ENCODE data around the gene CANT1.
"Not testable (repeated sequence)": the region's sequence is repeated elsewhere in the genome, so short reads cannot be mapped to it uniquely, and the experiment has no call there.

CANT1 gene

DNA sequence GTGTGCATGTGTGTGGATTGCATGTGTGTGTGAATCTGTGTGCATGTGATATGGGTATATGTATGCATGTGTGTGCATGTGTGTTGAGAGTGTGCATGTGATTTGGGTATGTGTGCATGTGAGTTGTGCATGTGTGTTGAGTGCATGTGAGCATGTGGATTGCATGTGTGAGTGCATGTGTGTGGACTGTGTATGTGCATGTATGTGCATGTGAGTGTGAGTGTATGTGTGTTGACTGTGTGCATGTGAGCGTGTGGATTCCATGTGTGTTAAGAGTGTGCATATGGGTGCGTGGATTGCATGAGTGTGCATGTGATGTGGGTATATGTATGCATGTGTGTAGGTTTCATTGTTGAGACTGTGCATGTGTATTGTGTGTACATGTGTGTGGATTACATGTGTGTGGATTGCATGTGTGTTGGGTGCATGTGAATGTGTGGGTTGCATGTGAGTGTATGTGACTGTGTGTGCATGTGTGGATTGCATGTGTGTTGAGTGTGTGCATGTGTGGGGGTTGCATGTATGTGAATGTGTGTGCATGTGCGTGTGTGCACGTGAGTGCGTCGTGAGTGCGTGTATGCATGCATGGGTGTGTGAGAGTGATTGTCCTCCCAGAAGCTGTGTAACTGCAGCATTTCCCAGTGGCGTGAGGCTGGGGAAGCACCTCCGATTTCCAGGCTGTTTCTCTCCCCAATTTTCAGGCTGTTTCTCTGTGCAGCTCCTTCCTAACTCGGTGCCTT, 33.8 kb upstream of the CANT1 start:
- DNase-seq (ENCODE audit: low read depth, low spot score): no peak

DNA sequence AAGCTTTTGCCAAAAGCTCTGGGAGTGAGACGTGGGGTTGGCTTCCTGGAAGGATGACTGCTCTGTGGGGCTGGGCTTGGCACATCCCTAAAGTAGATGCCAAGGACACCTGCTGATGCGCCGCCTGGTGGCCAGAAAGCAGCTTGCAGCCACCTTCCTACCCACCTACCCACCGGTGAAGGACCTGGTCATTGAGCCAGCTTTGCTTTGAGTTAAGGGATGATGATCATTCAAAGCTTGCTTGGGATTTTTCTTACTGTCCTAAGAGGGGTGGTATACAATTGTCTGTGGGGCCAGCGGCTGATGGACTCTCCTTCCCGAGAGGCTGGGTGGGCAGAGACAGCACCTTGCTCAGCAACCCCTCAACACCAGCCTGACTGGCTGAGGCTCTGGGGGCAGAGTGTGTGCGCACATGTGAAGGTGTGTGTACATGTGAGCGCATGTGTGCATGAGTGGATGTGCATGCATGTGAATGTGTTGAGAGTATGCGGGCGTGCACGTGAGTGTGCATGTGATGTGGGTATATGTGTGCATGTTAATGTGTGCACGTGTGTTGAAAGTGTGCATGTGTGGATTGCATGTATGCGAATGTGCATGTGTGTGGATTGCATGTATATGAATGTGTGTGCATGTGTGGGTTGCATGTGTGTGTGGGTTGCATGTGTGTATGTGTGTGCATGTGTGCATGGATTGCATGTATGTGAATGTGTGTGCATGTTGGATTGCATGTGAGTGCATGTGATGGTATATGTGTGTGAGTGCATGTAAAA, 33.0 kb upstream of the CANT1 start:
- DNase-seq (ENCODE audit: low read depth, low spot score): no peak

DNA sequence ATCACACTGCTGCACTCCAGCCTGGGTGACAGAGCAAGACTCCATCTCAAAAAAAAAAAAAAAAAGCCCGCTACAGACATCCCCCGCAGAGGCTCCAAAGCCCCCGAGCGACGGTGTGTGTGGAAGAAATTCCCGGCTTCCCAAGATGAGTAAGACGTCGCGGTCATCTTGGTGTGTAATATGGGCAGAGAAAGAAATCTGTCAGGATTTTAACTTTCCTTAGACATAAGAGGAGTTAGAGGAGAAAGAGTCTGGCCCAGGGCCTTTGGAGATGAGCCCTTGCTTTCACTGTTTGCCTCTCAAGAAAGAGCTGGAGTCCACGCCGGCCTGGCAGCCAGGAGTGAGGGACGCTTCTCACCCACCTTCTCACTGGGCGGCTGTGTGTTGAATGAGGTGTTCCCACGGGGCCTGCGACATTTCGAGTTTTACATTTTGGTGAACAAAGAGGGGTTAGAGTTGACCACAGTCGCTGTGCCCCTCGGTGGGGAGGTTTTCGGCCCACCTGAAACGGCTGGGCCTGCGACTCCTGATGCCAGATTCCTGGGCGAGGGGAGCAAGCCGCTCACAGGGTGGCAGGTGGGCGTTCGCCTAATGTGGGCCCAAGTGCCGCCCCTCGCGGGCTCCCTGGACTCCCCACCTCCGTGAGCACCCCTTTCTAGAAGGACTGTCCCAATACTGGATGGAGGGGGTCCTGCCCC, 32.3 kb upstream of the CANT1 start:
- DNase-seq (ENCODE audit: low read depth, low spot score): no peak

DNA sequence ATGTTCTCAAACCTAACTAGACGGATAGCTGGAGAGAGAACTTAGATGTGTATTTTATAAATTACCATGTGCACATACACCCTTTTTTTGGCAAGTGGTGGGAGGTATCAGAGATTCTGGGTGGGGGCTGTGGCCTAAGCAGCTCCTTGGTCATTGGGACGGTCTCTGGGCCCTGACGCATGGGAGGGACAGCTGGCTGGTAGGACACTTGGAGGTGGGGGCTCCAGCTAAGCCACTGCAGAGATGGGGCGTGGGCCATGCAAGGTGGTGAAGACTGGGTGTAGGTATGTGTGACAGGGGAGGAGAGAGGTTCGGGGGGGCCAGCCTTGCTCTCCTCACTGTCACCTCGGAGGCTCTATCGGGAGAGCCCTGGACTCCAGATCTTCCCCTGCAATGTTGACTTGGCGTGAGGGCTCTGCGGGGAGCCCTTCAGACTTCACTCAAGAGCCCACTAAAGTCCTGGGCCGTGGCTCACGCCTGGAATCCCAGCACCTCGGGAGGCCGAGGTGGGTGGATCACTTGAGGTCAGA, 31.5 kb upstream of the CANT1 start:
- DNase-seq (ENCODE audit: low read depth, low spot score): no peak

DNA sequence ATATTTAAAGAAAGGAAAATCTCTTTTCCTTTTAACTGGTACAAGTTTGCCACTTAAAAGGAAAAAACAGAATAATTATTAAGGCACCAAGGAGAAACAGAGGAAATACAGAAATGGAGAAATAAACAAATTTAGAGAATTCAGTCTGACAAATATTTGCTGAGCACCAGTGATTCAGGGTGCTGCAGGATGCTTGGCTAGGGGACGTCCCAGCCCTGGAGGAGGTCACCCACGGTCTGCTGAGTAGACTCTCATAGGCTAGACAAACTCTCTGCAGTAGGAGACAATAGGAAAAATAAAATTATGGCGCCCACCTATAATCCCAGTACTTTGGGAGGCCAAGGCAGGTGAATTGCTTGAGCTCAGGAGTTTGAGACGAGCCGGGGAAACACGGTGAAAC, 30.3 kb upstream of the CANT1 start:
- no peak for DNase-seq (ENCODE audit: low read depth, low spot score)

DNA sequence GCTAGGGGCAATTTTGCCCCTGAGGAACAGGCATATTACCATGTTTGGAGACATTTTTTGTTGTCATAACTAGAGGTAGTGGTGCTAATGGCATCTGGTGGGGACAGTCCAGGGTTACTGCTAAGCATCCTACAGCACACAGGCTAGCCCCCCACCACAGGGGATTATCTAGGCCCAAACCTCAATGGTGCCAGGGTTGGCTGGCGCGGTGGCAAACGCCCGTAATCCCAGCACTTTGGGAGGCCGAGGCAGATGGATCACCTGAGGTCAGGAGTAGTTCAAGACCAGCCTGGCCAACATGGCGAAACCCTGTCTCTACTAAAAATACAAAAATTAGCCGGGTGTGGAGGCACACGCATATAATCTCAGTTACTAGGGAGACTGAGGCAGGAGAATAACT, 29.6 kb upstream of the CANT1 start:
- no peak for DNase-seq (ENCODE audit: low read depth, low spot score)

DNA sequence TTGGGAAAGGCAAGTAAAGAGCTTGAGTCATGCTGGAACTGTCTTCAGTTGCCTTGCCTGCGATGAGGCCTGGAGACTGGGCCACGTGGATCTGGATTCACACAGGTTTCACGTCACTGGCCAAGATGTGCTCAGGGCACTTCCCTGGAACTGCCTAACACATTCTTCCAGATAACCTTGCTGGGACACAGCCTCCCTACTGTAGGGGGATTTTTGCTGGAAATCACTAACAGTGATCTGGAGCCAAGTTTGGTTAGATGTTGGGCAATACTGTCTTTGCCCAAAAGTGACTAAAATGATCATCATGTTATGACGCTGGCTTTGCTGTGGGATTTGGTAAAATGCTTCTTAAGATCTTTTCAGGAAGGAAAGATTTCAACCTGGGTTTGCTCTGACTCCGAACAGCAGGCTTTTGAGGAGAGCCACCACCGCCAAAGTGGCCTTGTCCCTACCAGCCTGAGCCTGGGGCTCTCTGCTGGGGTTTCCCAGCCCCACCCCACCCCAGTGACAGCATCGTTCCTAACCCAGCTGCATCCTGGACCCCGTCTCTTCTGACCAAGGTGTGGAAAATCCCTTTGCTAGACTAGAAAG, 29.1 kb upstream of the CANT1 start:
- DNase-seq (ENCODE audit: low read depth, low spot score): no peak

DNA sequence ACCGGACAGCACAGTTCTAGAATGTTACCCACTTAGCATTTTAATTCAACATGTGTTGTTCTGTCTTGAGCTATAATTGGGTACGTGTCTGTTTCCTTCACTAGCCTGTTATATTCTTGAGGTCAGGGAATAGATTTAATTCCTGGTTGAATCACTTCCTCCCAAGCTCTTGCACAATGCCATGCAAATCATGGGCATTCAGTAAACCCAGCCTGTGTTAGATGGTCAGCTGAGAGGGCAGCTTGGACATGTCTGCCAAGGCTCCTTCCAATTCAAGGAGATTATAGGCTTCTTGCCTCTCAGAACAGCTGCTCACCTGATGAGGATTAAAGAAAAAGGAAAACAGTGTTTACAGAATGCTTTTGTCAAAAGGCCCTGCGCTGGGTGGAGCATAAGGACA, 27.0 kb upstream of the CANT1 start:
- no peak for DNase-seq (ENCODE audit: low read depth, low spot score)

DNA sequence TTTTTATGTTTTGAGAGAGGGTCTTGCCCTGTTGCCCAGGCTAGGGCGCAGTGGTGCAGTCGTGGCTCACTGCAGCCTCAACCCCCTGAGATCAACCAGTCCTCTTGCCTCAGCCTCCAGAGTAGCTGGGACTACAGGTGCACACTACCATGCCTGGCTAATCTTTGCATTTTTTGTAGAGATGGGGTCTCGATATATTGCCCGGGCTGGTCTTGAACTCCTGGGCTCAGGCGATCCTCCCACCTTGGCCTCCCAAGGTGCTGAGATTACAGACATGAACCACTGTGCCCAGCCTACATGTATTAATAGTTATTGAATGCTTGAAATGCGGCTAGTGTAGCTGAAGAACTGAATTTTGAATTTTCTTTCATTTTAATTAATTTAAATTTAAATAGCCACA, 26.6 kb upstream of the CANT1 start:
- DNase-seq (ENCODE audit: low read depth, low spot score): no peak

DNA sequence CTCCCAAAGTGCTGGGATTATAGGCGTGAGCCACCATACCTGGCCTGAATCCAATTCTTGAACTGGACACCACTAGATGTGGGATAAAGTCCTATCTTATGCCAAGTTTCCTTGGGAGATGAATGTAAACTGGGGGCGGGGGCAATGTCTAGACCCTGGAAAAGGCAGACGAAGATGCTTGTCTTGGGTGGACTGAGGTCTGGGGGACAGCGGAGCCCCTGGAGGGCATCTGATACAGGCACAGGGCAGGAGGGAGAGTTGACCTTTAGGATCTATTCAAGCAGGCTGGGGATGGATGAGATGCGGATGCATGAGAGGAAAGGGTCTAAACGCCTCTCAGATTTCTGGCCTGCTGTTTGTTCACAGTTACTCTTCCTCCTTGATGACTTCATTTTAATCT, 26.1 kb upstream of the CANT1 start:
- no peak for DNase-seq (ENCODE audit: low read depth, low spot score)

DNA sequence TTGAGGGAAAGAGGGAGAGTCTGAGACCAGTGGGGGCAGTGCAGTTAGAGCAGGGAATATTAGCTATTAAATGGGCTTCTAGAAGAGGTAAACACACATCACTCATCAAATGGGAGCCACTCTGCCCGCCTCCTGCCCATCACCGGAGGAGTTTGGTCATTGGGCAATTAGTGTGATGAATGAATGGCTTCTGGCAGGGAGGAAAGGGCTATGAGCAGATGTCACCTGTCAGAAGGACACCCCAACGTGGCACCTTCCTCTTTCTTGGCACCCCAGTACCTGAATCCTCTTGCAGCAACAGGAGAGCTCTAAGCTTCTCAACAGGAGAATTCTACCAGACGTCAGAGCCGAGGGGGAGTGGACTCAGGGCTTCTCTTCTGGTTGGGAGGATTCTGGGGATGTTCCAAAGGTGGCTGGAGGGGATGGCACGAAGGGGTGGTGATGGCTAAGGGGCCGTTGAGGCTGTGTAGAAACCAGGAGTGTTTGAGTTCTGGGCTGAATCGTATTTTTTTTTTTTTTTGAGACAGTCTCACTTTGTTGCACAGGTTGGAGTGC, 25.4 kb upstream of the CANT1 start:
- DNase-seq (ENCODE audit: low read depth, low spot score): no peak

DNA sequence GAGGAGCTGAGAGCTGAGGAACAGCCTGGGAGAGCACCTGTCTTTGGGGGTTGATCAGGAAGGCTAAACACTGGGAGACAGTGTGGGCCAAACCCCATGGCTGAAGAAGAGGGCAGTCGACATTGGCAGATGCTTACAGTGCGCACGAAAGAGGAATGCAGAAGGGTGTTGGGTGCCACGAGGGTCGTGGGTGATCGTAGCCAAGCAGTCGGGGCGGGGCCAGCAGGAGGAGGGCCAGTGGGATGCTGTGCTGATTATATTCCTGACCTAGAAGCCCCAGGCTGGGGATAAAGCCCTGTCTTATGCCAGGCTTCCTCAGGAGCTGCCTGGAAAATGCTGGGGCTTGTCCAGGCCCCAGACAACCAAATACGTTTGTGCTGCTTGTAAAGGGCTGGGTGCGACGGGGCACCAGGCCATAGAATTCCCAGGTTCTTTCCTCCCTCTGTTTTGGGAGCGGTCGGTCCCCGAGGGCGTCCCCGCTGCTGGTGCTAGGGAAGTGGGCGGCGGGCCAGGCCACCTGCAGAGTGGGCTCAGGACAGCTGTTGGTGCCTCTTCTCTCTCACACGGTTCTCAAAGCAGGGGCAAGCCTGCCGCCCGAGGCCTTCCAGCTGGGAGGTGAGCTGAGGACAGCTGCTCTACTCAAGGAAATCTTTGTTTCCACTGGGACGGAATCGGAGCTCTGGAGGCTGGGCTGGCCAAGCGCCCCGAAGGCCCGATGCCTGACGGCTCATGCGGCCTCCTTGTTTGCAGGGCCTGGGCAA, 24.4 kb upstream of the CANT1 start:
- peak; percentile 81 for DNase-seq (ENCODE audit: low read depth, low spot score)

DNA sequence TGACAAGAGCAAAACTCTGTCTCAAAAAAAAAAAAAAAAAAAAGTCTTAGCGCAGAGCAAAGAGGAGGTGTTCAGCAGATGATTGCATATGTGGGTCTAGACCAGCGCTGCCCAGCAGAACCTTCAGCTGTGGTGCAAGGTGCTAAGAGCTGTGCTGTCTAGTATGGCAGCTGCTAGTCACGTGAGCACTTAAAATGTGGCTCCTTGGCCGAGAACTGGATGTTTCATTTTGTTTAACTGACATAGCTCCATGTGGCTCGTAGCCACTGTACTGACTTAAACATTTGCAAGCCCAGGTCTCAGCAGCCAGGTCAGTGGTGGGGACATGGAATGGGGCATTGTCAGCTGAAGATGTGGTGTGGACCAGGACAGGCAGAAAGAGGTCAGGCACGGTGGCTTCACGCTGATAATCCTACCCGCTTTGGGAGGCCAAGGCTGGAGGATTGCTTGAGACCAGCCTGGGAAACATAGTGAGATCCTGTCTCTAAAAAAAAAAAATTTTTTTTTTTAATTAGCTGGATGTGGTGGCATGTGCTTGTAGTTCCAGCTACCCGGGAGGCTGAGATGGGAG, 23.6 kb upstream of the CANT1 start:
- DNase-seq (ENCODE audit: low read depth, low spot score): no peak

DNA sequence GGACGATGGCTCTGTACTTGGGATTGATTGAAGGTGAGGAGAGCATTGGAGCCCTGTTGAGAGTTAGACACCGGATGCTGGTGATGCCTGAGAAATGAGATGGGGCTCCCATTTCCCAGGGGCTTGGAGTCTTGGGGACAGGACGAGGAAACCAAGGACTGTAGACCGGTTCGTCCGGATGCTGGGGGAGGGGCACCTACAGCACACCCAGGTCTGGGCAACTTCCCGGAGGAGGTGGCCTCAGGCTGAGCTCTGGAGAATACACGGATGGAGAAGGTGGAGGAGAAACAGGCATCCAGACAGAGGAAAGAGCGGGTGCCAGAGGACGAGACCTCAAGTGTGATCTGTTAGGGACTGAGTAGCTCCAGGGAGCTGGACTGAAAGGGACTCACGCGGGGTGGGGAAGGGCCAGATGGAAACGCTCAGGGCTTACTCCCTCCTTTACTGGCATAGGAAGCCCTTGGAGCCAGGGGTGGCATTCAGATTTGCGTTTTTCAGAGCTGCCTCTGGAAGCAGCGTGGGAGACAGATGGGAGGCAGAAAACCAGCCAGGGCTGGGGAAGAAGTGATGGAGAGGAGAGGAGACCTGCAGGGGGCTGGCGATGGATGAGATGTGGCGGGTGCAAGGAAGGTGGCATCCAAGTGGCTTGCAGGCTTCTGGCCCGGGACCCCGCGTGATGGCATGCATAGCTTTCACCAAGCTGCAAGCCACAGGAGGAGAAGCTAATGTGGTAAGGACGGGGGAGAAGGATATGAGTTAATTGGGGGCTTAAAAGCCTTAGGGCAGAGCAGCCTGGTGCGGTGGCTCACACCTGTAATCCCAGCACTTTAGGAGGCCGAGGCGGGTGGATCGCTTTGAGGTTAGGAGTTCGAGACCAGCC, 22.7 kb upstream of the CANT1 start:
- no peak for DNase-seq (ENCODE audit: low read depth, low spot score)

DNA sequence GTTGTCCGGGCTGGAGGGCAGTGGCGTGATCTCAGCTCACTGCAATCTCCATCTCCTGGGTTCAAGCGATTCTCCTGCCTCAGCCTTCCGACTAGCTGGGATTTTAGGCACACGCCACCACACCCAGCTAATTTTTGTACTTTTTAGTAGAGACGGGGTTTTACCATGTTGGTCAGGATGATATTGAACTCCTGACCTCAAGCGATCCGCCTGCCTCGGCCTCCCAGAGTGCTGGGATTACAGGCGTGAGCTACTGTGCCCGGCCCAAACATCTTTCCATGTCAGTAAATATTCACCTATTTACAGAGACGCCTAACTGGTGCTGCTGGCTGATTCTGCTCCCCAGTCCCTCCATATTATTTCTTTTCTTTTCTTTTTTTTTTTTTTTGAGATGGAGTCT, 21.1 kb upstream of the CANT1 start:
- DNase-seq (ENCODE audit: low read depth, low spot score): not testable (repeated sequence)

DNA sequence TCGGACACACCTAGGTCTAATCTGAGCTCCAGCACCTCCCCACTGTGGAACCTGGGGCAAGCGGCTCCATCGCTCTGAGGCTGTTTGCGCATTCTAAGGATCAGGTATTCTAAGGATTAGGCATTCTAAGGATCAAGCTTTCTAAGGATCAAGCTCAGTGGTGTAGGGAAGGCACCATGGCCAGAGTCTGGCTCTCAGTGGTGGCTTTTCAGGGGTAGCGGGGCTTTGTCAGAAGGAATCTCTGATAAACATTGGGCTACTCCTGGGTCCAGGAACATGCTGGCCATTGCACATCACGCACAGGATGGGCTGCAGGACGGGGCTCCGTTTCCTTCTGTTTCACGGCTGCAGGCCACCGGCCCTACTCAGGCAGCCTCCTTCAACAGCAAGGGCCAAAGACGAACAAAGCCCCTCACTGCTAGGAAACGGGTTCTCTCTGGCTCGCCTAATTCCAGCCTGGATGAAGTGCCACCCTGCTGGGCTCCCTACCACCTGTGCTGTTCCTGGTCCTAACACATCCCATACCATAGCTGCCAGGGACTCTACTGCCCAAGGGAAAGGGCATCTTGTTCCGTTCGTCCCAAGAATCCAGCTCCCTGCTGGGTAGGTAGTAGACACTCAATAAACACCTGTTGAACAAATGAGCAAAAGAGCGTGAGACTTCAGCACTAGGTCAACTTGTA, 19.9 kb upstream of the CANT1 start:
- DNase-seq (ENCODE audit: low read depth, low spot score): no peak

DNA sequence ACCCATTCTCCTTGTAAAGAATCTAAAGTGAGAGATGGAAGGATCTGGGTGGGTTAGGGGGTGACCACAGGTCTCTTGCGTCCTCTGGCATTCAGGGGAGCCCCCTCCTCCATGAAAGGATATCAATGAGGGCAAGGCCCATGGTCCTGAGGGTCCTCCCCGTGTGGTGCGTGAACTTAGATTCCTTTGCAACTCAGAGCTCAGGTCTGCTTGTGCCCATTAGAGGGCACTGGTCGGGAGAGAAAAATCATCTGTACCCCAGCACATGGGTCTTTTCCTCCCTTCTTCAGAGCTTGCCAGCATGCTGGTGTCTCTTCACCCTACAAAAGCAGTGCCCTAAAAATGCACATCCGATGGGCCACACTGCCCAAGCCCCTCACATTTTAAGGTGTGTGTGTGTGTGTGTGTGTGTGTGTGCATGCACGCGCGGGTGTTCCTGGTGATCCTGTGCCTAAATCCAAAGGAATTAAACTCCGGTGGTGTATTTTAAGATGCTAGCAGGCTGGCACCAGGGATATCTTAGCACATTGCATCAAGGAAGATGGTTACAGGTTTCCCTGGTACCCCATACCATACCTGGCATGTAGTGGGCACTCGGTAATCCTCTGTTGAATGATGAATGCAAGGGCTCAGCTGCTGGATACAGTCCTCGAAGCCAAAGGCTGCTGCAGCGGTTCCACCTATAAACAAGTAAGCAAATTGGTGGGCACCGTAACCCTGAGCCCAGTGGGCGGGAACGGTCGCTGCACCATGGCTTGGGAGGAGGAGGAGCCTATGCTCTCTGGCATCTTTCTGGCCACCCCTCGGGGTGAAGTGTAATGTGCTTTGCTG, 19.1 kb upstream of the CANT1 start:
- no peak for DNase-seq (ENCODE audit: low read depth, low spot score)

DNA sequence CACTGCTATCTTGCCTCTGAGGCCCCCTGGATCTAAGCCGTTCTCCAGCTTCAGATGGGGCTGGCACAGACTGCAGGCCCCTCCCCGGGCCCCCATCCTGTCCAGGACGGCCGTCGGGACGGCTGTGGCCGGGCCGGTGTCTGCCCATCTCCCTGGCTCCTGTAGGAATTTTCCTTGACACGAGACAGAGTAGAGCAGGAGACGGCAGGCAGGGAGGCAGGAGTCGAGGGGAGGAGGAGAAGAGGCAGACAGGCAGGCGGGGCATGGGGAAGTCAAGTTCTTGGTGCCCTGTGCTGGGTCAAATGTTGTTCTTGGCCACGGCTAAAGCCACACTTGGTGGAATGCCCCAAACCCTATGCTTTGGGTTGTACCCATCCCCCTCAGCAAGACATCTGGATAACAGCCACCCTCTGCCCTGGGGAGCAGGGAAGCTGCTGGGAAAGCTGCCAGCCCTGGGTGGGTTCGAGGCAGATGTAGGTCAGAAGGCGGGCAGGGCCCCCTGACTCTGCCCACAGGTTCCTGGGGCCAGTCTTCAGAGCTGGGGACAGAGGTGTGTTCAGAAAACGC, 18.4 kb upstream of the CANT1 start:
- DNase-seq (ENCODE audit: low read depth, low spot score): peak; percentile 55

All from brain pericyte (primary cell).